ENCODE data around the gene FUOM.

DNA sequence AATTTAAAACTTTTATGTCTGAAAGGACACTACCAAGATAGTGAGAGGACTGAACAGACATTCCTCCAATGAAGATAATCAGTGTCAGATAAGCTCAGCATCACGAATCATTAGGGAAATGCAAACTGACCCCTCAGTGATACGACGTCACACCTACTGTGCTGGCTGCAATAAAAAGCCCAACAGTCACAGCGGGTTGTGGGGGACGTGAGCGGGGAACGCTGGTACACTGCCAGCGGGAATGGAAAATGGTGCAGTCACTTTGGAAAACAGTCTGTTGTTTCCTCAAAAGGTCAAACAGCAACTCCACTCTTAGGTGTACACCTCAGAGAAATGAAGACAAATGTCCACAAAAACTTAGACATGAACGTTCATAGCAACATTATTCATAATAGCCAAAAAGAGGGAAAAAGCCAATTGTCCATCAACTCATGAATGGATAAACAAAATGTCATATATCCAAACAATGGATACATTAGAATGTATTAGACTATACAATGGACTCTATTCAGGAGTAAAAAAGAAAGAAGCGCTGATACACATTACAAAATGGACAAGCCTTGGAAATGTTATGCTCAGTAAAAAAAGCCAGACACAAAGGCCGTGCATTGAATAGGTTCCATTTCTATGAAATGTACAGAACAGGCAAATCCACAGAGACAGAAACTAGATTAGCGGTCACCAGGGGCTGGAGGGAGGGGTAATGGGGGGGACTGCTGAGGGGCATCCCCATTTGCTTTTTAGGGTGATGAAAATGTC is 17.7 kb upstream of the FUOM start:
- TF ChIP-seq, protein P1, sequence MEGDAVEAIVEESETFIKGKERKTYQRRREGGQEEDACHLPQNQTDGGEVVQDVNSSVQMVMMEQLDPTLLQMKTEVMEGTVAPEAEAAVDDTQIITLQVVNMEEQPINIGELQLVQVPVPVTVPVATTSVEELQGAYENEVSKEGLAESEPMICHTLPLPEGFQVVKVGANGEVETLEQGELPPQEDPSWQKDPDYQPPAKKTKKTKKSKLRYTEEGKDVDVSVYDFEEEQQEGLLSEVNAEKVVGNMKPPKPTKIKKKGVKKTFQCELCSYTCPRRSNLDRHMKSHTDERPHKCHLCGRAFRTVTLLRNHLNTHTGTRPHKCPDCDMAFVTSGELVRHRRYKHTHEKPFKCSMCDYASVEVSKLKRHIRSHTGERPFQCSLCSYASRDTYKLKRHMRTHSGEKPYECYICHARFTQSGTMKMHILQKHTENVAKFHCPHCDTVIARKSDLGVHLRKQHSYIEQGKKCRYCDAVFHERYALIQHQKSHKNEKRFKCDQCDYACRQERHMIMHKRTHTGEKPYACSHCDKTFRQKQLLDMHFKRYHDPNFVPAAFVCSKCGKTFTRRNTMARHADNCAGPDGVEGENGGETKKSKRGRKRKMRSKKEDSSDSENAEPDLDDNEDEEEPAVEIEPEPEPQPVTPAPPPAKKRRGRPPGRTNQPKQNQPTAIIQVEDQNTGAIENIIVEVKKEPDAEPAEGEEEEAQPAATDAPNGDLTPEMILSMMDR (IDR thresholded peaks at IDR 0.05), result no peak
- no peak for TF ChIP-seq POLR2AphosphoS5 (IDR thresholded peaks at IDR 0.05)
